Loucy (cell line): ENCODE results near the gene TMEM163.

Experiments used
- H2AFZ ChIP-seq: fragments of 200-600 bp; sonication (generic); 2 replicates; pipeline ENCODE4 v1.6.0; 2016; ENCODE audit warnings: antibody characterized with exemption, mild to moderate bottlenecking, low read length, moderate library complexity
- H3F3A ChIP-seq: fragments of 200-600 bp; 2 replicates; pipeline ENCODE4 v1.6.0; 2016; ENCODE audit warnings: antibody characterized with exemption, low read depth, mild to moderate bottlenecking
- H3K27me3 ChIP-seq: fragments of 200-600 bp; sonication (generic); 2 replicates; pipeline ENCODE4 v1.6.1; 2014; ENCODE audit warnings: low read length, mild to moderate bottlenecking; ENCODE audit not compliant: insufficient read depth, poor library complexity, severe bottlenecking
- H3K36me3 ChIP-seq: fragments of 200-600 bp; sonication (generic); 2 replicates; pipeline ENCODE4 v1.6.1; 2016; ENCODE audit warnings: low read length; ENCODE audit not compliant: insufficient read depth
- H3K4me1 ChIP-seq: fragments of 200-600 bp; sonication (generic); 2 replicates; pipeline ENCODE4 v1.5.1; 2014; ENCODE audit warnings: low read length, mild to moderate bottlenecking; ENCODE audit not compliant: insufficient read depth, poor library complexity, severe bottlenecking
- H3K4me2 ChIP-seq: fragments of 200-600 bp; sonication (generic); 2 replicates; pipeline ENCODE4 v1.6.0; 2014; ENCODE audit warnings: antibody characterized with exemption, low read length, low read depth, mild to moderate bottlenecking; ENCODE audit not compliant: poor library complexity, severe bottlenecking
- H3K4me3 ChIP-seq: fragments of 200-600 bp; sonication (generic); 2 replicates; pipeline ENCODE4 v1.5.1; 2014; ENCODE audit warnings: low read length, mild to moderate bottlenecking, mixed read lengths; ENCODE audit not compliant: poor library complexity, severe bottlenecking
- H3K79me2 ChIP-seq: fragments of 200-600 bp; sonication (generic); 2 replicates; pipeline ENCODE4 v1.6.1; 2014; ENCODE audit warnings: low read length; ENCODE audit not compliant: insufficient read depth
- H3K9ac ChIP-seq: fragments of 200-600 bp; sonication (generic); 2 replicates; pipeline ENCODE4 v1.6.0; 2014; ENCODE audit warnings: mild to moderate bottlenecking, low read depth, low read length, moderate library complexity; ENCODE audit not compliant: poor library complexity, severe bottlenecking
- H3K9me2 ChIP-seq: fragments of 200-600 bp; sonication (generic); replicated peaks from 2 replicates; pipeline ENCODE4 v1.6.1; 2016; ENCODE audit warnings: low read depth, low read length, mixed read lengths
- H3K9me3 ChIP-seq: fragments of 200-600 bp; sonication (generic); 2 replicates; pipeline ENCODE4 v1.6.1; 2014; ENCODE audit warnings: mild to moderate bottlenecking, antibody characterized with exemption, low read length, low read depth; ENCODE audit not compliant: insufficient read depth
- H4K20me1 ChIP-seq: fragments of 200-600 bp; sonication (generic); 2 replicates; pipeline ENCODE4 v1.6.0; 2014; ENCODE audit warnings: antibody characterized with exemption, low read length, mild to moderate bottlenecking; ENCODE audit not compliant: insufficient read depth, poor library complexity, severe bottlenecking
- CTCF ChIP-seq: fragments of 200-600 bp; sonication (generic); conservative IDR thresholded peaks from 2 replicates; pipeline ENCODE4 v1.5.1; 2014; ENCODE audit warnings: mild to moderate bottlenecking, antibody characterized with exemption, low read length
- EZH2phosphoT487 ChIP-seq: fragments of 200-600 bp; IDR thresholded peaks from 2 replicates; pipeline ENCODE4 v1.6.1; 2018; ENCODE audit warnings: antibody characterized with exemption, mild to moderate bottlenecking, moderate library complexity, borderline replicate concordance

TMEM163 gene

DNA sequence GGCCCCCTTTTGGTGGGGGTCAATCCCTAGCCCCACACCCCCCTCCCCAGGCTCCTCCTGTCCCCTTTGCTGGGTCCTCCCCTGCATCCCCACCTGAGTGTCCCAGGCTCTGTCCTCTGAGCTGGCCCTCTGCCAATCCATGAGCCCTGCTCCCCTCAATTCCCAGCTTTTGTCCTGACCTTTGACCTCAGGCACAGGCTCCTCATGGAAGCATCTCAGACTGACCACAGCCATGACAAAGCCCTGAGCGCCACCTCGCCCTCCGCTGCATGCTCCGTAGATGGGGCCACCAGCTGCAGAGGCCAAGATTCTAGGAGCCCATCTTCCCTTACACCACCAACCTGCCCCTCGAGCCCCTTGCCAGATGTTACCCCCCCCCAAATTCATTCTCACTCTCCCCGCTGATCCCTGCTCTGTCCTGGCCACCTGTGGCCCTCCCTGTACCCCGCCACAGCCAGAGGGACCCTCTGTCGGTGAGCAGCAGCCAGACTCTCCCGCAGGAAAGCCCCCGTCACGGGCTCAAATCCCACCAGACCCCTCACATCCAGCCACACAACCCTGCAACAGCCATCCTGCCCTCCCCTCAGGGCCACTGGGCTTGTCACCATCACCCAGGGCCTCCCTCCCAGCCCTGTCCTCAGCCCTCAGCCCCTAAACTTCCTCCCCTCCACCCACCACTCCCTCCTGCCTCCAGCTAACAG is 258.9 kb downstream of the TMEM163 start:
- no peaks in the 10 kb centered on the region for H3K9me2 ChIP-seq
- no peaks in the 10 kb centered on the region for H3K9me3 ChIP-seq
- no peaks in the 10 kb centered on the region for H3F3A ChIP-seq
- TF ChIP-seq EZH2phosphoT487 (no peak), CTCF (no peak)
- no peaks in the 10 kb centered on the region for H3K36me3 ChIP-seq
- H4K20me1 ChIP-seq: no peaks in the 10 kb centered on the region
- H3K4me2 ChIP-seq: no peak overlapping the region
- H3K27me3 ChIP-seq: no peaks in the 10 kb centered on the region
- H3K4me3 ChIP-seq: no peak overlapping the region
- H2AFZ ChIP-seq: no peak overlapping the region
- H3K9ac ChIP-seq: no peak overlapping the region
- H3K4me1 ChIP-seq: no peaks in the 10 kb centered on the region
- H3K79me2 ChIP-seq: no peaks in the 10 kb centered on the region

- H3K4me1 ChIP-seq: no peaks in the 10 kb centered on the region
- no peak for TF ChIP-seq EZH2phosphoT487
- TF ChIP-seq CTCF: no peak
- H3K4me3 ChIP-seq: no peak overlapping the region
- H3K9me2 ChIP-seq: no peaks in the 10 kb centered on the region
- no peaks in the 10 kb centered on the region for H3K79me2 ChIP-seq
- H3K36me3 ChIP-seq: no peaks in the 10 kb centered on the region; the same call in 1 of the 2 replicates
- H4K20me1 ChIP-seq: no peaks in the 10 kb centered on the region
- no peak overlapping the region for H2AFZ ChIP-seq
- H3K4me2 ChIP-seq: no peak overlapping the region
- no peaks in the 10 kb centered on the region for H3K9me3 ChIP-seq
- no peaks in the 10 kb centered on the region for H3F3A ChIP-seq
- H3K27me3 ChIP-seq: no peaks in the 10 kb centered on the region
- no peak overlapping the region for H3K9ac ChIP-seq
These were observed 259.9 kb downstream of the TMEM163 start for GRCh38 chr2:134458950-134459349.

DNA sequence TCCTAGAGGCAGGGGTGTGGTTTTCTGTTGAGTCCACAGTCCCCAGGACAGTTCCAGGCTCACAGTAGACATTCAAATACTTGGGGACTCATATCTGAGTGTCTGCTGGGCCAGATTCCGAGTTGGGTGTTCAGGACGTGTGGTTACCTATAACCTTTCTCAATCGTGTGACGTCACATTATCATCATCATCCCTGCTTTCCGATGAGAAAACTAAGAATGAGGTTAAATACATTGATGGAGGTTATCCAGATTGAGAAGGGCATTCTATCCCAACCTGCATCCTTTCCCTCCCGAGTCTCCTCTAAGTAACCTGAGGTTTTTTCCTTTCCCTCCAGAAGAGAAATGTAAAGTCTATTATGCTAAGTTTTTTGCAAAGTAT is 260.3 kb downstream of the TMEM163 start:
- no peaks in the 10 kb centered on the region for H3F3A ChIP-seq
- TF ChIP-seq CTCF (no peak), EZH2phosphoT487 (no peak)
- H3K4me1 ChIP-seq: no peaks in the 10 kb centered on the region
- no peaks in the 10 kb centered on the region for H4K20me1 ChIP-seq
- H3K4me3 ChIP-seq: no peak overlapping the region
- no peaks in the 10 kb centered on the region for H3K79me2 ChIP-seq
- no peaks in the 10 kb centered on the region for H3K9me3 ChIP-seq
- H2AFZ ChIP-seq: no peak overlapping the region
- H3K27me3 ChIP-seq: no peaks in the 10 kb centered on the region
- H3K9me2 ChIP-seq: no peaks in the 10 kb centered on the region
- no peak overlapping the region for H3K9ac ChIP-seq
- H3K36me3 ChIP-seq: no peaks in the 10 kb centered on the region; the same call in 1 of the 2 replicates
- no peak overlapping the region for H3K4me2 ChIP-seq
